ENCODE data around the gene RAF1. TPM values are rescaled to one million over a fixed set of nuclear protein-coding genes. Genes with fewer than 3 reads are reported as not detected.

Gene RAF1
- total RNA-seq = 100 to 1,000 TPM; 158 to 183 TPM

DNA sequence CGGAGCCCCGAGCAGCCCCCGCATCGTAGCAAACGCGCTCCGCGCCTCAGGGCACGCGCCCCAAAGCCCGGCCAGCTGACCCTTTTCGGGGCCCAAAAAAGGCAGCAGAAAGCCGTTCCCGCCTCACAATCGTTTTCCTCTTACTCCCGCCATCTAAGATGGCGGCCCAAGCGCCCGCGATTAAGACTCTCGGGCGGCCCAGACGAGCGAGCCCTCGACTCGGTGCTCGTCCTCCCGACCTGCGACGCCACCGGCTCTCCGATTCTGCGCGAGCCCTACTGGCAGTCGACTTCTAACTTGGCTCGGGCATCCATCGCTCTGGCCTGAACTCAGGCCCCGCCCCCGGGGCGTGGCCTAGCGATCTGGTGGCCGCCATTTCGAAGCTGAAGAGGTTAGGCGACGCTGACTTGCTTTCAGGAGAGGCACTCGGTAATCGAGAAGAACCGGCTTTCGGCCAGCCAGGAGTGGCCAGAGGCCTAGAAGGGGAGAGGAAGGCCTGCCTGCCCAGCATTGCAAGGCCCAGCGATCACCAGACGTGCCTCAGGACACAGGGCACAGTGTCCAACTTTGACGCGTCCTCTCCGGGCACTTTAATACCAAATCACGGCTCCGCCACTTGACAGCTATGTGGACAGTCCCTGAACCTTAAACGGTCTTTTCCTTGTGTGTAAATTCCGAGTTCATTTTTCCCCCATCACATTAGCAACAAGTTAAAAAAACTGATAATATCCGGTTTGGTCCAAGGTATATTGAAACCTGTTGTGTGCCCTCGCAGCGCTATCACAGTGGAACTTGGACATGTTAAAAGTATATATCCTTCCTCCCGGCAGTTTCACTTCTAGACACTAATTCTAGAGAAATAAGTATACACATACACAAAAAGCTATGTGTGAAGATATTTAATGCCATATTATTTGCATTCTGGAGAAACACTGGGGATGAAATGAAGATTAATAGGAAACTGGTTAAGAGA is at the start of gene RAF1:
Gene RAF1 (minus strand): TSS at position 182 of the 973 bp plus-strand sequence. CDS start 45,396 bp downstream, outside the sequence.
- Histone ChIP-seq H3K4me3 (peak within 1 kb of the TSS; percentile 100), H3K9me3 (no peaks in the 10 kb centered on the region), H3K27me3 (replicated peaks; ENCODE audit: insufficient read depth) (no peaks in the 10 kb centered on the region), H3K27ac (peak within 1 kb of the TSS; percentile 100), H3K36me3 (no peaks in the 10 kb centered on the region), H3K4me1 (ENCODE audit: control insufficient read depth in 1 of 2, low read depth in 2 of 2) (peaks cover 26 to 32% of the 10 kb centered on the region in 2 donors)
- peak; percentile 88 for DNase-seq (ENCODE audit: low spot score)
- ATAC-seq (ENCODE audit: insufficient number of reproducible peaks, low FRiP score, low read depth) = peak; percentile 88
- TF ChIP-seq, protein P1, sequence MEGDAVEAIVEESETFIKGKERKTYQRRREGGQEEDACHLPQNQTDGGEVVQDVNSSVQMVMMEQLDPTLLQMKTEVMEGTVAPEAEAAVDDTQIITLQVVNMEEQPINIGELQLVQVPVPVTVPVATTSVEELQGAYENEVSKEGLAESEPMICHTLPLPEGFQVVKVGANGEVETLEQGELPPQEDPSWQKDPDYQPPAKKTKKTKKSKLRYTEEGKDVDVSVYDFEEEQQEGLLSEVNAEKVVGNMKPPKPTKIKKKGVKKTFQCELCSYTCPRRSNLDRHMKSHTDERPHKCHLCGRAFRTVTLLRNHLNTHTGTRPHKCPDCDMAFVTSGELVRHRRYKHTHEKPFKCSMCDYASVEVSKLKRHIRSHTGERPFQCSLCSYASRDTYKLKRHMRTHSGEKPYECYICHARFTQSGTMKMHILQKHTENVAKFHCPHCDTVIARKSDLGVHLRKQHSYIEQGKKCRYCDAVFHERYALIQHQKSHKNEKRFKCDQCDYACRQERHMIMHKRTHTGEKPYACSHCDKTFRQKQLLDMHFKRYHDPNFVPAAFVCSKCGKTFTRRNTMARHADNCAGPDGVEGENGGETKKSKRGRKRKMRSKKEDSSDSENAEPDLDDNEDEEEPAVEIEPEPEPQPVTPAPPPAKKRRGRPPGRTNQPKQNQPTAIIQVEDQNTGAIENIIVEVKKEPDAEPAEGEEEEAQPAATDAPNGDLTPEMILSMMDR (IDR thresholded peaks at IDR 0.05) = no peak

DNA sequence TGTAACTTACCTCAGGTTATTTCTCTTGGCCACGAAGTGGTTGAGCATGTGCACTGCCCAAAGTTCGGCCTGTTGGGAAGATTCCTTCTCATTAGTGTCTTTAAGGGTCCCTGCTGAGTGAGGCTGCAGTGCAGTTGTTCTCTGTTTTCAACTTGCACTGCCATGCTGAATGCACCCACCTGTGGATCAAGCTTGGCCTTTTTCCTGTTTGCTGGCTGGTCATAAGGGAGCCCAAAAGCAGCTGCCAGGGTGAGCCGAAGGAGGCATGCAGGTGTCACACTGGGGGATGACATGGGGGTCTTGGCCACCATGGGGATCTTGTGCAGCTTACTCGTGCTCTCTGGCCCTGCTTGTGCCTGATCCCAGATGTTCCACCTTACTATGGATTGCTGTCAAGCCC is 46.1 kb upstream of the RAF1 start:
- H3K4me1 ChIP-seq (ENCODE audit: control insufficient read depth in 1 of 2, low read depth in 2 of 2) = peaks cover 0 to 11% of the 10 kb centered on the region in 2 donors
- no peaks in the 10 kb centered on the region for H3K9me3 ChIP-seq
- no peak for ATAC-seq (ENCODE audit: insufficient number of reproducible peaks, low FRiP score, low read depth)
- H3K27me3 ChIP-seq (replicated peaks; ENCODE audit: insufficient read depth) = no peaks in the 10 kb centered on the region
- no peak for DNase-seq (ENCODE audit: low spot score)
- no peak overlapping the region for H3K27ac ChIP-seq
- TF ChIP-seq, protein P1 (IDR thresholded peaks at IDR 0.05) = no peak
- no peak overlapping the region for H3K4me3 ChIP-seq
- H3K36me3 ChIP-seq = no peaks in the 10 kb centered on the region

DNA sequence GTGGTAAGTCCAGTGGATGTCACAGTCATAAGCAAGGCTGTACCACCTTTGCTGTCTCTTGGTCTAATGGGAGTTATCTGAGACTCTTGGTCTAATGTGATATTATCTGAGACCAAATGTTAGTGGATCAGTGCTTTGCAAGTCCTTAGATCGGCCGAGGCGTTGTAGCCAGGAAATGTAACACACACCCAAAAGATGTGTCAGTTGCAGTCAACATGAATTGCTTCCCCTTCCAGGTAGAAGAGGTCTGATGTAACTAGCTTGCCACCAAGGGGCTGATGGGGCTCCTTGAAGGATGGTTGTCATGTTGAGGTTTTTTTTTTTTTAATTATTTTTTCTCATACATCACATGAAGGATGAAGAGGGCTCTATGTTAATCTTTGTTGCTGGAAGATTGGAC is 45.4 kb upstream of the RAF1 start:
- Histone ChIP-seq H3K27me3 (replicated peaks; ENCODE audit: insufficient read depth) (no peaks in the 10 kb centered on the region), H3K27ac (no peak overlapping the region), H3K4me1 (ENCODE audit: control insufficient read depth in 1 of 2, low read depth in 2 of 2) (peaks cover 0 to 11% of the 10 kb centered on the region in 2 donors), H3K9me3 (no peaks in the 10 kb centered on the region), H3K36me3 (no peaks in the 10 kb centered on the region), H3K4me3 (no peak overlapping the region)
- TF ChIP-seq, protein P1 (IDR thresholded peaks at IDR 0.05) = no peak
- no peak for ATAC-seq (ENCODE audit: insufficient number of reproducible peaks, low FRiP score, low read depth)
- no peak for DNase-seq (ENCODE audit: low spot score)

DNA sequence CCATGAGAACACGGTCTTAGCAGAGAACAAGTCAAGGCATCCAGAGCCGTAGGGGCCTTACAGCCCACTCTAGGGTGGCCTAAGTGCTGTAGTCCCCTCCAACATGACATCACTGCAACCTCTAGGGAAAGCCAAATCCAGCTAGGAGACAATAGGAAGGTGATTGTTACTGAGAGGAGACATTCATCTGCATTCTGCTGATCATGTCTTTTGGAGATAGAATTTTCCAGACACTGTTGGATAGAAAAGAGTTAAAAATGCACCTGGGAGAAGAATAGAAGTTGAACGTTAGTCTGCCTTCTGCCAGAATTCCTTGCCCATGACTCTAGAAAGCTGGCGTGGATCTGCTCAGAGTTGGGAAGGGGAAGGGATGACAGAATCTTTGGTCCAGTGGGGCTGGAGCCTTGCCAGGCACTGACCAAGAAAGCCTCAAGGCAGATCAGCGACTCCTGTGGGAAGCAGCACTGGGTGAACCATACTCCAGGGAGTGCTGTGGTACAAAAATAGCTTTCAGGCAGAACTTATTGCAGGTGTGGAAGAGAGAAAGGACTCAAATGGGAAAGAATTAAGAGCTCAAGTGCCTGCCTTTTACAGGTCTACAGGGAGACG is 44.8 kb upstream of the RAF1 start:
- Histone ChIP-seq H3K27me3 (replicated peaks; ENCODE audit: insufficient read depth) (no peaks in the 10 kb centered on the region), H3K4me3 (no peak overlapping the region), H3K27ac (no peak overlapping the region), H3K4me1 (ENCODE audit: control insufficient read depth in 1 of 2, low read depth in 2 of 2) (peaks cover 0 to 11% of the 10 kb centered on the region in 2 donors), H3K36me3 (no peaks in the 10 kb centered on the region), H3K9me3 (no peaks in the 10 kb centered on the region)
- TF ChIP-seq, protein P1 (IDR thresholded peaks at IDR 0.05) = no peak
- ATAC-seq (ENCODE audit: insufficient number of reproducible peaks, low FRiP score, low read depth) = peak; percentile 47
- DNase-seq (ENCODE audit: low spot score) = peak; percentile 56

DNA sequence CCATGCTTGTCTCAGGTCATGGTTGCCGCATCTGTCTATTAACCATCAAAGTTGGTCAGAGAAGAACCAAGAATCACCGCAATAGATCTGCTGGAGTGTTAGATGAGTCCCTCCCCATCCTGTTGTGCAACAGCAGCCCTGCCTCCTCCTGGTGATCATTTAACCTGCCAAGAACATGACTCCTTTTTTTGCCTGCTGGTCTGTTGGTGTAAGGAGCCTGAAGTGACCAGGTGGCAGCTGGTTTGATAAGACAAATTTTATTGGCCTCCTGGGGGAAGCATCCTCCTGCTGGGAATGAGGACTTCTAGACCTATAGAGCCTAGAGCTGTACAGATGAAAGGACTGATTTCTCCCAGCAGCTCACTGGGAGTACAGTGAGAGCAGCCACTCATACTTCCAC is 43.5 kb upstream of the RAF1 start:
- ATAC-seq (ENCODE audit: insufficient number of reproducible peaks, low FRiP score, low read depth) (no peak), DNase-seq (ENCODE audit: low spot score) (no peak)
- Histone ChIP-seq H3K9me3 (no peaks in the 10 kb centered on the region), H3K4me3 (no peak overlapping the region), H3K27me3 (replicated peaks; ENCODE audit: insufficient read depth) (no peaks in the 10 kb centered on the region), H3K4me1 (ENCODE audit: control insufficient read depth in 1 of 2, low read depth in 2 of 2) (peaks cover 0 to 11% of the 10 kb centered on the region in 2 donors), H3K36me3 (no peaks in the 10 kb centered on the region), H3K27ac (no peak overlapping the region)
- TF ChIP-seq, protein P1 (IDR thresholded peaks at IDR 0.05) = no peak
